ENCODE measurements around the gene PGLYRP2.

DNA sequence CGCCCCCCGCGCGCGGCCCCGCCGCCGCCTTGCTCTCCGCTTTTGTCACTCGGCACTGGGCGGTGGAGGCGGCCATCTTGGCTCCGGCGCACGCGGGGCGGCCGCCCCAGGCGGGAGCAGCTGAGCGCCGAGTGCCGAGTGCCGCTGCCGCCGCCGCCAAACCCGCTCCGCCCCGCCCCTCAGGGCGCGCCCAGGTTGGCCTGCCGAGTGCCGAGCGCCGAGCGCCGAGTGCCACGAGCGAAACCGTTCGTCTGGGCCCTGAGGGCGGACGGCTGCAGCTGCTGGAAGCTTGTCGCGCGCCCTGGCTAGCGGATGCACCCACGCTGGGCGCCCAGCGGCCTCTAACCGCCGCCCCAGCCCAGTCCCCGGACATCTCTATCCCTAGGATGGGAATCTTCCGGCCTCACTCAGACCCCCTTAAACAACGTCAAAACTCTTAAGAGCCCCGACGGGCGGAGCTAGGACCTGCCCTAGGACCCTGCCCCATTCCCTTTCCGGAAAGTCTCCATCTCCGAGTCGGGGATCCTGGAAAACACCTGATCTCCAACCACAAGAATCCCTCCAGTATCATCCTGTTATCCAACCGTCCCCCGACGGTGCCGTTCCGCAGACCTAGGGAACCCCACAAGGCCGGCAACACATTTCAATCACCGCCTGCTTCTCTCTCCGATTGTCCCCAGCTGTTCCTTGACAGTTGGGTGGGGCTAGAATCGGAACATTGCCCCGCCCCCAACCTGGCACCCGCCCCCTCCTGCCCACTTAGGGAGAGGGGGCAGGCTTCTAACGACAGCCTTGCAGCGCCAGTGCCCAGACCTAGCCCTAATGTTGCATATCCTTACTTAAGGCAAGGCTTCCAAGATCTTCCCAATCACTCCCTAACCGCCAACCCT lies 46.4 kb downstream of the PGLYRP2 start:
- TF ChIP-seq, protein P1, sequence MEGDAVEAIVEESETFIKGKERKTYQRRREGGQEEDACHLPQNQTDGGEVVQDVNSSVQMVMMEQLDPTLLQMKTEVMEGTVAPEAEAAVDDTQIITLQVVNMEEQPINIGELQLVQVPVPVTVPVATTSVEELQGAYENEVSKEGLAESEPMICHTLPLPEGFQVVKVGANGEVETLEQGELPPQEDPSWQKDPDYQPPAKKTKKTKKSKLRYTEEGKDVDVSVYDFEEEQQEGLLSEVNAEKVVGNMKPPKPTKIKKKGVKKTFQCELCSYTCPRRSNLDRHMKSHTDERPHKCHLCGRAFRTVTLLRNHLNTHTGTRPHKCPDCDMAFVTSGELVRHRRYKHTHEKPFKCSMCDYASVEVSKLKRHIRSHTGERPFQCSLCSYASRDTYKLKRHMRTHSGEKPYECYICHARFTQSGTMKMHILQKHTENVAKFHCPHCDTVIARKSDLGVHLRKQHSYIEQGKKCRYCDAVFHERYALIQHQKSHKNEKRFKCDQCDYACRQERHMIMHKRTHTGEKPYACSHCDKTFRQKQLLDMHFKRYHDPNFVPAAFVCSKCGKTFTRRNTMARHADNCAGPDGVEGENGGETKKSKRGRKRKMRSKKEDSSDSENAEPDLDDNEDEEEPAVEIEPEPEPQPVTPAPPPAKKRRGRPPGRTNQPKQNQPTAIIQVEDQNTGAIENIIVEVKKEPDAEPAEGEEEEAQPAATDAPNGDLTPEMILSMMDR (IDR thresholded peaks at IDR 0.05): no peak
- TF ChIP-seq POLR2A (IDR thresholded peaks at IDR 0.05): no peak
